Gastrocnemius medialis (tissue), 4 donors: Measurements from ENCODE around the gene EPHB2. TPM values are rescaled to one million over a fixed set of nuclear protein-coding genes. Genes with fewer than 3 reads are reported as not detected.

ENCODE experiments used
- ATAC-seq, 2 donors: fragments of 150-250 bp; one replicate each; pipeline ENCODE4 v1.9.1; 2016
- DNase-seq, 2 donors: peaks; one replicate each; pipeline ENCODE4 v3.0.0-alpha.2; 2019
- H3K27ac ChIP-seq, 4 donors: fragments of 200-600 bp; sonication (generic); 1 replicate in 1 of 4; 2 replicates in 3 of 4; pipeline ENCODE4 v1.5.1; 2016 to 2018; ENCODE audit warnings: mild to moderate bottlenecking in 2 of 4, moderate library complexity in 1 of 4
- H3K27me3 ChIP-seq, 3 donors: fragments of 200-600 bp; sonication (generic) in 2 of 3; 1 replicate in 1 of 3; 2 replicates in 2 of 3; pipeline versions ENCODE4 v1.5.1 to v1.6.0; 2016 to 2019; ENCODE audit warnings: mild to moderate bottlenecking in 1 of 3, moderate library complexity in 1 of 3
- H3K36me3 ChIP-seq, 2 donors: fragments of 200-600 bp; sonication (generic) in 1 of 2; one replicate each; pipeline ENCODE4 v1.5.1; 2017 to 2018
- H3K4me1 ChIP-seq, 2 donors: fragments of 200-600 bp; sonication (generic) in 1 of 2; one replicate each; pipeline ENCODE4 v1.5.1; 2016 to 2017; ENCODE audit warnings: mild to moderate bottlenecking in 2 of 2
- H3K4me3 ChIP-seq, 4 donors: fragments of 200-600 bp; sonication (generic) in 3 of 4; 1 replicate in 1 of 4; 2 replicates in 3 of 4; pipeline ENCODE4 v1.5.1; 2016 to 2019; ENCODE audit warnings: mild to moderate bottlenecking in 2 of 4
- H3K9me3 ChIP-seq, 3 donors: fragments of 200-600 bp; sonication (generic) in 2 of 3; 1 replicate in 1 of 3; 2 replicates in 2 of 3; pipeline ENCODE4 v1.5.1; 2016 to 2019
- CTCF ChIP-seq, 5 experiments: fragments of 450-650 bp in 3 of 5; fragments of 200-600 bp in 2 of 5; sonication (generic) in 2 of 5; IDR thresholded peaks in 4 of 5; conservative IDR thresholded peaks in 1 of 5; 1 replicate in 4 of 5; 2 replicates in 1 of 5; pipeline ENCODE4 v1.5.1; 2016 to 2019; ENCODE audit warnings: antibody characterized with exemption in 5 of 5, mild to moderate bottlenecking in 3 of 5, moderate library complexity in 3 of 5
- POLR2A ChIP-seq, 2 donors: fragments of 450-650 bp; IDR thresholded peaks; one replicate each; pipeline ENCODE4 v1.6.1; 2017; ENCODE audit warnings: antibody characterized with exemption in 2 of 2, mild to moderate bottlenecking in 2 of 2, moderate library complexity in 2 of 2
- in situ Hi-C, 4 donors: fragments of 200-750 bp; cut with MboI; loops; one replicate each; pipeline versions ENCODE4 v1.15.0 to v1.8.0; 2017; ENCODE audit warnings: low sequenced_read_pairs in 4 of 4
- intact Hi-C: fragments of 100-400 bp; cut with DNase I; formaldehyde crosslinking; loops from one replicate; pipeline ENCODE4 v1.15.1; 2023; ENCODE audit warnings: low total_unique reads
- total RNA-seq, 4 donors: library from RNA; depleted of rRNA; stranded (reverse); fragments of >200 nt; gene quantifications; one replicate each; pipeline versions ENCODE4 v1.1.0 to v1.2.3, GENCODE V29; 2016

The EPHB2 gene
- total RNA-seq, 4 donors from 2014 or later: 0.07 to 0.58 (median 0.24) TPM; not detected in 1

- no peaks in the 10 kb centered on the region for H3K9me3 ChIP-seq
- in situ Hi-C loops (no loop called here), intact Hi-C loops (no loop called here)
- TF ChIP-seq POLR2A (IDR thresholded peaks at IDR 0.05) (no peak), CTCF (IDR thresholded peaks at IDR 0.05 in 4 of 5, conservative IDR thresholded peaks at IDR 0.05 in 1 of 5) (no peak)
- H3K27ac ChIP-seq: no peak overlapping the region
- H3K27me3 ChIP-seq: peaks cover 0 to 3% (median 0%) of the 10 kb centered on the region in 3 donors
- no peak overlapping the region for H3K4me3 ChIP-seq
- DNase-seq (no peak), ATAC-seq (no peak)
- no peaks in the 10 kb centered on the region for H3K4me1 ChIP-seq
- H3K36me3 ChIP-seq: no peaks in the 10 kb centered on the region
Observed at GRCh38 chr1:22870201-22870871, 159.7 kb downstream of the EPHB2 start.

- no peak for TF ChIP-seq CTCF (IDR thresholded peaks at IDR 0.05 in 4 of 5, conservative IDR thresholded peaks at IDR 0.05 in 1 of 5)
- no peak for TF ChIP-seq POLR2A (IDR thresholded peaks at IDR 0.05)
- Histone ChIP-seq H3K27me3 (peaks cover 0 to 3% (median 0%) of the 10 kb centered on the region in 3 donors), H3K36me3 (no peaks in the 10 kb centered on the region), H3K27ac (no peak overlapping the region), H3K9me3 (no peaks in the 10 kb centered on the region), H3K4me3 (no peak overlapping the region), H3K4me1 (no peaks in the 10 kb centered on the region)
- intact Hi-C loops (no loop called here), in situ Hi-C loops (no loop called here)
- DNase-seq (no peak), ATAC-seq (no peak)
Observed at GRCh38 chr1:22872981-22873664, 162.5 kb downstream of the EPHB2 start.

GRCh38 chr1:22874785-22875184 lies 164.1 kb downstream of the EPHB2 start:
- H3K4me1 ChIP-seq: no peaks in the 10 kb centered on the region
- DNase-seq (no peak), ATAC-seq (no peak)
- no peak overlapping the region for H3K27ac ChIP-seq
- H3K9me3 ChIP-seq: no peaks in the 10 kb centered on the region
- in situ Hi-C loops (loop anchor here in 1 of 4 donors (25.0 kb wide), 1 partner anchor 162 kb away; the partner anchor contains the start of gene EPHB2), intact Hi-C loops (no loop called here)
- no peak overlapping the region for H3K4me3 ChIP-seq
- TF ChIP-seq POLR2A (IDR thresholded peaks at IDR 0.05): no peak
- TF ChIP-seq CTCF (IDR thresholded peaks at IDR 0.05 in 4 of 5, conservative IDR thresholded peaks at IDR 0.05 in 1 of 5): no peak
- H3K27me3 ChIP-seq: peaks cover 0 to 3% (median 0%) of the 10 kb centered on the region in 3 donors
- H3K36me3 ChIP-seq: no peaks in the 10 kb centered on the region

GRCh38 chr1:22875241-22875640 lies 164.6 kb downstream of the EPHB2 start:
- intact Hi-C loops: no loop called here

More at GRCh38 chr1:22875241-22875640, 164.6 kb downstream of the EPHB2 start:
- TF ChIP-seq CTCF (IDR thresholded peaks at IDR 0.05 in 4 of 5, conservative IDR thresholded peaks at IDR 0.05 in 1 of 5) (no peak), POLR2A (IDR thresholded peaks at IDR 0.05) (no peak)
- Histone ChIP-seq H3K36me3 (no peaks in the 10 kb centered on the region), H3K27ac (no peak overlapping the region), H3K9me3 (no peaks in the 10 kb centered on the region), H3K27me3 (peaks cover 0 to 3% (median 0%) of the 10 kb centered on the region in 3 donors), H3K4me1 (no peaks in the 10 kb centered on the region), H3K4me3 (no peak overlapping the region)
- DNase-seq (no peak), ATAC-seq (no peak)
- in situ Hi-C loops: loop anchor here in 1 of 4 donors (25.0 kb wide), 1 partner anchor 163 kb away; the partner anchor contains the start of gene EPHB2
